HEK293 (cell line): ENCODE results near the gene DGKG.

Source experiments
- CTCF ChIP-seq: fragments of 450-650 bp; formaldehyde crosslinking; IDR thresholded peaks from 2 replicates; pipeline ENCODE4 v1.5.1; 2016; ENCODE audit warnings: missing biosample characterization, missing genetic modification characterization
- GLI4 ChIP-seq: fragments of 450-650 bp; formaldehyde crosslinking; IDR thresholded peaks from 2 replicates; pipeline ENCODE4 v1.5.1; 2016; ENCODE audit warnings: missing biosample characterization, missing genetic modification characterization
- REST ChIP-seq: fragments of 450-650 bp; formaldehyde crosslinking; IDR thresholded peaks from 2 replicates; pipeline ENCODE4 v1.5.1; 2016; ENCODE audit warnings: missing biosample characterization, missing genetic modification characterization
- YY1 ChIP-seq: fragments of 450-650 bp; formaldehyde crosslinking; IDR thresholded peaks from 2 replicates; pipeline ENCODE4 v1.5.1; 2018; ENCODE audit warnings: missing biosample characterization, missing genetic modification characterization
- ZBTB11 ChIP-seq: fragments of 450-650 bp; formaldehyde crosslinking; conservative IDR thresholded peaks from 2 replicates; pipeline ENCODE4 v1.5.1; 2016; ENCODE audit warnings: low read depth, missing biosample characterization, missing genetic modification characterization
- ZBTB17 ChIP-seq: fragments of 450-650 bp; formaldehyde crosslinking; IDR thresholded peaks from 2 replicates; pipeline ENCODE4 v1.5.1; 2016; ENCODE audit warnings: missing biosample characterization, missing genetic modification characterization
- ZBTB8A ChIP-seq: fragments of 450-650 bp; formaldehyde crosslinking; IDR thresholded peaks from 2 replicates; pipeline ENCODE4 v1.5.1; 2016; ENCODE audit warnings: missing biosample characterization, missing genetic modification characterization
- ZFP37 ChIP-seq: fragments of 450-650 bp; formaldehyde crosslinking; IDR thresholded peaks from 2 replicates; pipeline ENCODE4 v1.5.1; 2016; ENCODE audit warnings: missing biosample characterization, missing genetic modification characterization
- ZNF311 ChIP-seq: fragments of 450-650 bp; formaldehyde crosslinking; IDR thresholded peaks from 2 replicates; pipeline ENCODE4 v1.5.1; 2017; ENCODE audit warnings: missing biosample characterization, missing genetic modification characterization, borderline replicate concordance
- ZNF785 ChIP-seq: fragments of 450-650 bp; formaldehyde crosslinking; IDR thresholded peaks from 2 replicates; pipeline ENCODE4 v1.5.1; 2016; ENCODE audit warnings: missing biosample characterization, missing genetic modification characterization
- TF ChIP-seq, protein P1 (sequence below): fragments of 450-650 bp; formaldehyde crosslinking; IDR thresholded peaks from 2 replicates; pipeline ENCODE4 v1.5.1; 2016; ENCODE audit warnings: missing biosample characterization, missing genetic modification characterization, low read depth

GRCh38 chr3:186221760-186222378 lies 140.2 kb downstream of the DGKG start:
- TF ChIP-seq ZFP37 (tag by site-specific recombination), result no peak
- TF ChIP-seq CTCF, result no peak
- no peak for TF ChIP-seq YY1 (tag by site-specific recombination)
- TF ChIP-seq, protein P1, sequence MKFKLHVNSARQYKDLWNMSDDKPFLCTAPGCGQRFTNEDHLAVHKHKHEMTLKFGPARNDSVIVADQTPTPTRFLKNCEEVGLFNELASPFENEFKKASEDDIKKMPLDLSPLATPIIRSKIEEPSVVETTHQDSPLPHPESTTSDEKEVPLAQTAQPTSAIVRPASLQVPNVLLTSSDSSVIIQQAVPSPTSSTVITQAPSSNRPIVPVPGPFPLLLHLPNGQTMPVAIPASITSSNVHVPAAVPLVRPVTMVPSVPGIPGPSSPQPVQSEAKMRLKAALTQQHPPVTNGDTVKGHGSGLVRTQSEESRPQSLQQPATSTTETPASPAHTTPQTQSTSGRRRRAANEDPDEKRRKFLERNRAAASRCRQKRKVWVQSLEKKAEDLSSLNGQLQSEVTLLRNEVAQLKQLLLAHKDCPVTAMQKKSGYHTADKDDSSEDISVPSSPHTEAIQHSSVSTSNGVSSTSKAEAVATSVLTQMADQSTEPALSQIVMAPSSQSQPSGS, result no peak
- TF ChIP-seq ZBTB11, result no peak
- TF ChIP-seq GLI4 (tag by site-specific recombination), result no peak
- no peak for TF ChIP-seq ZNF311
- no peak for TF ChIP-seq ZBTB8A
- no peak for TF ChIP-seq REST (tag by site-specific recombination)
- no peak for TF ChIP-seq ZNF785 (tag by site-specific recombination)
- TF ChIP-seq ZBTB17 (tag by site-specific recombination), result no peak
